Skin epidermis (tissue), 12 donors: ENCODE data around the gene ATAD3A.

ENCODE experiments used
- H3K27ac ChIP-seq, 21 experiments: fragments of 200-600 bp; sonication (generic) in 11 of 21; one replicate each; pipeline ENCODE4 v1.5.0; 2020; ENCODE audit warnings: mild to moderate bottlenecking in 3 of 21, inconsistent platforms in 2 of 21, moderate library complexity in 2 of 21
- H3K4me3 ChIP-seq, 7 experiments: fragments of 200-600 bp; sonication (generic) in 2 of 7; one replicate each; pipeline ENCODE4 v1.5.0; 2020; ENCODE audit warnings: inconsistent platforms in 2 of 7, mild to moderate bottlenecking in 2 of 7, moderate library complexity in 1 of 7

ATAD3A gene

DNA sequence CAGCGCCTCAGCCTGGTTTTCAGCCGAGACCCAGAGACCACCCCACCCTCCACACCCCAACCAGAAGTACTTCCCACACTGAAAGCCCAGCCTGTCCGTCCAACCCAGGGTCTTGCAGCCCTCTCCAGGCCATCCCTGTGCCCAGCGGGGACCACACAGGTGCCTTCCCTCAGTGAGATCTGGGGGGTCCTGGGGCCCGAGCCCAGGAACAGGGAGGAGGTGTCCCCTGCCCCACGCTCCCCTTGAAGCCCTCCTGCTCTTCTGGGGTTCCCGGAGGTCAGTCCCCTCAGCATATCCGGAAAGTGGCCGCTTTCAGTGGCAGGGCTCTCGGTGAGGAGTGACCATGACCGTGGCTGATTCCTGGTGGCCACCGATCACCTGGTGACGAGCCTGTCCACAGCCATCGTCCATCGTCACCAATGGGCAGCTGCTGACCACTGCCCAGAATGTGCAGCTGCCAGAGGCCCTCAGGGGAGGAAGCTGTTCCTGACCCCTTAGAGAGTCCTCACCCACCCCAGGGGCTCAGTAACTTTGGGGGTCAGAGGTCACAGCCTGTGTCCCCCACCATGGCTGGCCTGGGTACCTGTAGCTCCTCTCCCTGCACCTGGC lies 25.1 kb downstream of the ATAD3A start:
- Histone ChIP-seq H3K4me3 (no peak overlapping the region), H3K27ac (no peak overlapping the region)

DNA sequence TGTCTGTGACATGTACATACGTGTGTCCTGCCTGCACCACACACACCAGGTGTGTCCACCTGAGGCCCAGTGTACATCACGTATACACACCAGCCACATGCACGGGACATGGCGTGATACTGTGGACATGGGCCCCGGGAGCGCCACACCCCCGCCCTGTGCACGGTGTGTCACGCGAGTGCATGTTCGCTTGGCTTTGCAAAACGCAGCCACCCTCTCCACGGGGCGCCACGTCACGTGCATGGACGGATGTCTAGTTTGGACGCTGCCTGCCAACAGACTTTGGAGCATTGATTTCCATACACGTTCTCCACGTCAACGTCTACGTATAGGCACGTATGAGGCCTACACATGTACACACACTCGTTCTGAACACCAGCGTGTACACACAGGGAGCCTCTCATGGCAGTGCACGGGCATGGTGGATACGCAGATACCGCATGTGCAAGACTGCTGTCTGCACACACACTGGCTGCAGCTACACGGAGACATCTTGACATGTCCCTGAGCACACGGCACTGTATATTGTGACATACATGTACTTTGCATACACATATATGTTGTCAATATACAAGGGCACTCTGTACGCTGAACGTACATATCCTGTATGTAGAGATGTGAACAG lies 25.8 kb downstream of the ATAD3A start:
- Histone ChIP-seq H3K27ac (no peak overlapping the region), H3K4me3 (no peak overlapping the region)

DNA sequence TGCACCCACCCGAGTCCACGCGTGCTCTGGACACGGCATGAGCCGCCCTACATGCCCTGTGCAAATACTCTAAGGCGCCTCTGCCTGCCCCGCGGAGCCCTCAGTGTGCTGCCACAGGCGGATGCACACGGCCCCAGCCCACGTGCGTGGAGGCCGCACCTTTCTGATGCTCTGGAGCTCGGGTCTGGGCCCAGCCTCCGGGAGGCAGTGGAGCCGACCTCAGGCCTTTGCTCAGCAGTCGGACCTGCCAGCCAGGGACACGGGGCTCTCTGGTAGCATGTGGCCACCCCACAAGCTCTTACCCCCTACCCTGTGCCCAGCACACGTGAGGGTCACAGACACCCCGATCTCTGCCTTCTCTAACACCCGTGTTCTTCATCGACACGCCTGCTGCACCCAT lies 26.4 kb downstream of the ATAD3A start:
- Histone ChIP-seq H3K27ac (no peak overlapping the region), H3K4me3 (no peak overlapping the region)

DNA sequence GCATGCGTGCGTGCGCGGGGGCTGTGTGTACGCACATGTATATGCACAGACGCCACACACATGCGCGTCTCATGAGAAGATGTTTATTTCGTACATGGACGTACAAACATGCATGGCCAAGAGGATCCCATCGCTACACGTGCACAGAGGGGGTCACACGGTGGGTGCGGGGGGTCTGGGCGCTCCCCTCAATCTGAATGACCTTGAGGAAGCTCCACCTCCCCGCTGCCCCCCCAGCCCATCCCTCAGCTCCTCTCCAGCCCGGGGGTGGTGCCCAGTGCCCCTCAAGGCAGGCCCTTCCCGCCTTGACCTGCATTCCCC lies 27.0 kb downstream of the ATAD3A start:
- peak overlapping the region in 2 of 21 experiments; percentile 71 to 80 for H3K27ac ChIP-seq
- peak overlapping the region in 2 of 7 experiments; percentile 40 to 52 for H3K4me3 ChIP-seq

DNA sequence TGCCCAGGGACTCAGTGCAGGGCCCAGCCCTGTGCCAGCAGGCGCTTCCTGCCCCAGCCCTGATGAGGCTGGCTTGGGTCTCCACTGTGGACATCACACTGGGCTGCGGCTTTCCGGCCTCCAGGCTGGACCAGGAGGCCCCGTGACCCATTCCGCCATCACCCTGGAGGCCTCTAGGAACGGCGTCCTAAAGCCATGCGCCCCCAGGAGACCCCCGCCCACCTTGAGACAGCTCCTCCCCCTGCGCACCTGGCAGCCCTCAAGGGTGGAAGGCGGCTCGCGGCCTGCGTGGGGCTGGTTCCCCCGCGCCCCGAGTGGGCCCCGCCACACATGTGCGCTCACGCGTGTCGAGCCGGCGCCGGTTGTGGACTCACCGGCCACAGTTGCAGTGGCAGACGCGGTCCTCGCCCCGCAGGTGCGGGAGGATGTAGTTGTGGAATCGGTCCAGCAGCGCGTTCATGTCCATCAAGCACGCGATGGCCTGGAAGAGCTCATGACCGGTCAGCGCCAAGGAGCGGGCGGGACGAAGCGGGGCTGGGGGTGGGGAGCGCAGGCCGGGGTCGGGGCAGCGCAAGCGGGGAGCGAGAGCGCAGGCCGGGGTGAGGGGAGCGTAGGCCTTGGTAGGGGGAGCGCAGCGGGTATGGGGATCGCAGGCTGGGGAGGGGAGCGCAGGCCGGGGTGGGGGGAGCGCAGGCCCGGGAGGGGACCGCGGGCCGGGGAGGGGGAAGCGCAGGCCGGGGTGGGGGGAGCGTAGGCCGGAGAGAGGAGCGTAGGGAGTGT lies 27.5 kb downstream of the ATAD3A start:
- H3K27ac ChIP-seq, result peak overlapping the region in 11 of 21 experiments; percentile 10 to 80 (median 71)
- peak overlapping the region; percentile 29 to 52 (median 40) for H3K4me3 ChIP-seq

DNA sequence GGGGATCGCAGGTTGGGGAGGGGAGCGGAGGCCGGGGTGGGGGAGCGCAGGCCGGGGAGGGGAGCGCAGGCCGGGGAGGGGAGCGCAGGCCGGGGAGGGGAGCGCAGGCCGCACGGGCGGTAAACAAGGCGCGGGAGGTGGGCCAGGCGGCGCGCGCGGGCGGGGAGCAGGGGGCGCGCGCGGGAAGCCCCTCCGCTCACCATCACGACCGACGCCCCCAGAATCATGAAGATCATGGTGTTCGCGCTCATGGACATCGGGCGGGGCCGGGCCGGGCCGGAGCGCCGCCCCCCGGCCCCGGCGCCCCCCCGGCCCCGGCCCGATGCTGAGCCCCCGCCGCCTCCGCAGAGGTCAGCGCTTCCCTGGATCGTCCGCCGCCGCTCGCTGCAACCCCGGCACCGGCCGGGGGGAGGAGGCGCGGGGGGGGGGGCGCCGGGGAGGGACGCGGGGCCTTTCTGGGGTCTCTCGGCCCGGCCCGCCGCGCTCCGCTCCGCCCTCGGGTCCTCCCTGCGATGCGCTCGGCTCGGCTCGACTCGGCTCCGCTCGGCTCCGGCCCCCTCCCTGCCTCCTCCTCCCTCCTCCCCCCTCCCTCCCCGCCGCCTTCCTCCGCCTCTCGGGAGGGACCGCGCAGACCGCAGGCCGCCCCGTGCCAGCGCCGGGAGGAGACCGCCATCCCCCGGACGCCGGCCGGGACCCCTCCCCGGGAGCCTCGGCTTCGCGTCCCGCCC lies 28.3 kb downstream of the ATAD3A start, which contains the start of gene TMEM240:
Gene TMEM240 (minus strand): TSS at position 535 of the 728 bp plus-strand sequence. CDS start 278 bp downstream, at position 257.
- H3K4me3 ChIP-seq, result peak within 1 kb of the TSS; percentile 29 to 52 (median 40)
- peak within 1 kb of the TSS in 16 of 21 experiments; percentile 29 to 80 (median 68) for H3K27ac ChIP-seq

DNA sequence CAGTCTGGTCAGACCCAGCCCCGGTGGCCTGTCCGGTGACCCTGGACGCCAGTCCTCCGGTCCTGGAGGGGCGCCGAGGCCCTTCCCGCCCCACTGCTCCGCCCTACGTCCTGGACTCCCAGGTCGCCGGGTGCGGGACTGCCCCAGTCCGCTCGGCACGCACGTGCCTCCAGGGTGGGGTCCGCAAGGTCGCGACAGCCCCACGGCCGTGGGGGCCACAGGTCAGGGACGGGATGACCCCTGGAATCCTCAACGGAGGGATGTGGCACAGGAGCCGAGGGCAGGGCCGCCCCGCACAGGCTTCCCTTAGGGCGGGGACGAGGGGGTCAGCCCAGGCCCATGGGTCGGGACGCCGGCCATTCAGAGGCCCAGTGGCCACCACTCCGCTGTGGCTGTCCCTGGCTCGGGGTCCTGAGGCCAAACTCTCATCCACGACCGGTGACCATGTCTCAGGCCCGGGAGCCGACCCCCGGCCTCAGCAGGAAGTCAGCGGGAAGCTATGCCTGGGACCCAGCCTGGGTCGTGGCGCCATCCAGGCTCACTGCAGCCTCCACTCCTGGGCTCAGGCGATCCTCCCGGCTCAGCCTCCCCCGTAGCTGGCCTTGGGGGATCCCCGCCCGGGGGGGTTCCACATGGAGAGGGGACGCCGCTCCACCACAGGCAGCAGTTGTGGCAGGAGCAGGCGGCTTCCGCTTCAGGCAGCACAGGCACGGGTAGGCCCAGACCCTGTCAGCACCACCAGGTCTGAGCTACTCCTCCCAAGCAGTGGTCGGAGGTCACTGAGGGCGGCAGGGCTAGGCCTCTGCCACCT lies 29.1 kb downstream of the ATAD3A start:
- Histone ChIP-seq H3K4me3 (peak overlapping the region; percentile 29 to 52 (median 40)), H3K27ac (peak overlapping the region in 16 of 21 experiments; percentile 29 to 80 (median 68))

DNA sequence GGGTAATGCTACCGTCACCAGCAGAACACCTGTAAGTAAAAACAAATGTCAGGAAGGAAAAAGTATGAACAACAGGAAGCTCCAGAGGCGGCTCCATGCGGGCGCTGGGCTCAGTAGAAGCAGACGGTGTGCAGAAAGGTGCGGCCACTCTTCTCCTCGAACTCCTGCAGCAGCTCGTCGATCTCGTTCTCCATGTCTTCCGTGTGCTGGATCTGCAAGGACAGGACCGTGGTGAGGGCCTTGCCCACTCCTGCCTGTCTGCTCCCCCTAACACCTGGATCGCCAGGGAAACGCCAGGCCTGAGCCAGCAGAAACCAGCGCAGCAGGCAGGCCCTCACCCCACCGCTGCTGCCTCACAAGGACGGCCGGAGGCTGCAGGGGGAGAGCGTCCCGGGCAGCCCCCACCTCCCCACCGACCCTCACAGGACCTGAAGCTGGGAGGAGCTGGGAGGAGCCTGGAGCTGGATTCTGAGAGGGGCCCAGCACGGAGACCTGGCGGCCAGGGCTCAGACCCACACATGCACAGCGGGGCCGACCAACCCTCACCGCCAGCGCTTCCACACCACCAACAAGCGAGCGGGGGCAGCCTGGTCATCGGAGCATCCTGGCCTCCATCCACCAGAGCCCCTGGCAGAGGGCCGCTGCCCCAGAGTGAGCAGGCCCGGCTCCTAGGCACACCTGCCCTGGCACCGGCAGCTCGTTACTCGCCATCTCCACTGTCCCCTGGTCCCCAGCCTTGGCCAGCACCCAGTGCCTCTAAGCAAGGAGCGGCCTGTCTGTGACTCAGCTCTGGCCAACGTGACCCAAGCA lies 30.2 kb downstream of the ATAD3A start:
- H3K4me3 ChIP-seq, result no peak overlapping the region
- no peak overlapping the region for H3K27ac ChIP-seq

DNA sequence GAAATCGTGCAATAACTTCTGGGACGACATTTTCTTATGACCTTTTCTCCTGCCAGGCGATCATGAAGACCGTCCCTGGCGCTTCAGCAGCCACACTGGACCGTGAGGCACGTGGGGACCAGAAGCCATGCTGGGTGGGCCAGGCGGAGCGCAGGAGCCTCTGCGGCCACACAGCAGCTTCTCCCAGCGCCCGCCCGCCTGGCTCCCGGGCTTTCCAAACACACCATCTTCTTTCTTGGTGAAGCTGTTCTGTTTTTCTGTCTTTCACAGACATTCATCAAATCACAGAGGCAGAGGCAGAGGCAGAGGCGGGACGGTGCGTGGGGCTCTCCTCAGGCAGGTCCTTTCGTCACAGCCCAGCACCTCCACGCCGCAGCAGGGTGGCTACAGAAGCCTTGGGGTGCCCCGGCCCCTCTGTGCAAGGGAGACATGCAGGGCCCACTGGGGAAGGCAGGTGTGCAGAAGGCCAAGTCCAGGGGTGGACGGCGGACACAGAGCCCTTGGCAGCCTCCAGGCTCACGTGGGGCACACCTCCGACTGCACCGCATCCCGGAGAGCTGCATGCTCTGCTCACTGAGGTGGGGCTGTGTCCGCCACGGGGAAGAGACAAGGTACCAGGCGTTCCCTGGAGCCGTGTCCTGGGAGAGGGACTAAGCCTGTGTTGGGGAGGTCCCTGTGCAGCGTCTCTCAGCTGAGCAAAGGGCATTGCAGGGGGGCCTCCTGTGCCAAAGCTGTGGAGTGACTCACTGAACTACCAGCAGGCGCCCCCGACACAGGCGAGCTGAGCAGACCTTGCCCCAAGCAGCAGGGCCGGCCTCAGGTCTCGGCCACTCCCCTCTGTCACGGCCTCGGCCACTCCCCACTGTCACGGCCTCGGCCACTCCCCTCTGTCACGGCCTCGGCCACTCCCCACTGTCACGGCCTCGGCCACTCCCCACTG lies 31.1 kb downstream of the ATAD3A start:
- H3K4me3 ChIP-seq, result no peak overlapping the region

DNA sequence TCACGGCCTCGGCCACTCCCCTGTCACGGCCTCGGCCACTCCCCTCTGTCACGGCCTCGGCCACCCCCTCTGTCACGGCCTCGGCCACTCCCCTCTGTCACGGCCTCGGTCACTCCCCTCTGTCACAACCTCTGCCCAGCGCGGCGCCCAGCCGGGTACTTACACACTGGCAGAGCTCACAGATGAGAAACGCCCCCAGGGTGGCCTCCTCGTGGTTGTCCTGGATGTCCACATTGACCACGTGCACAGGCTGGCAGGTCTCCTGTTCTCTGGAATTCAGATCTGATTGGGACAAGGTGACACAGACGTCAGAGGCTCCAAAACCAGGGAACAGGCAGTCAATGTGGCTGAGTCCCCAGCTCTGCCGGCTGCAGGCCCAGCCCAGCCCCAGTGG lies 31.7 kb downstream of the ATAD3A start:
- Histone ChIP-seq H3K27ac (peak overlapping the region in 1 of 21 experiments; percentile 36), H3K4me3 (no peak overlapping the region)

More for the DNA sequence above, 31.1 kb downstream of the ATAD3A start:
- H3K27ac ChIP-seq, result peak overlapping the region in 1 of 21 experiments; percentile 36

DNA sequence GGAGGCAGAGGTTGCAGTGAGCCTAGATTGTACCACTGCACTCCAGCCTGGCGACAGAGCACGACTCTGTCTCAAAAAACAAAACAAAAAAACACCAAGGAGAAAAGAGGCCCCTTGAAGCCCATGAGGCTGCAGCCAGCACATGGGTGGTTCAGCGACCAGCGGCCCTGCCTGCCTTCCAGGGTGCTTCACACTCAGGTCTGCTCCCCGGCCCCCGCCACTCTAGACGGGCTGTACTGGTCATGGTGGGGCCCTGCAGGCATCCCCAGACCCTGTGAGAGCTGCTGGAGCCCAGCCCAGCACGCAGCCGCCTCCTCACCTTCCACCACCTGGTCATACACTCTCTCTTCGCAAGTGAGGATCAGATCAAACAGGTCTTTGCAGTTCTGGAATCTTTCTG lies 32.6 kb downstream of the ATAD3A start:
- no peak overlapping the region for H3K27ac ChIP-seq

DNA sequence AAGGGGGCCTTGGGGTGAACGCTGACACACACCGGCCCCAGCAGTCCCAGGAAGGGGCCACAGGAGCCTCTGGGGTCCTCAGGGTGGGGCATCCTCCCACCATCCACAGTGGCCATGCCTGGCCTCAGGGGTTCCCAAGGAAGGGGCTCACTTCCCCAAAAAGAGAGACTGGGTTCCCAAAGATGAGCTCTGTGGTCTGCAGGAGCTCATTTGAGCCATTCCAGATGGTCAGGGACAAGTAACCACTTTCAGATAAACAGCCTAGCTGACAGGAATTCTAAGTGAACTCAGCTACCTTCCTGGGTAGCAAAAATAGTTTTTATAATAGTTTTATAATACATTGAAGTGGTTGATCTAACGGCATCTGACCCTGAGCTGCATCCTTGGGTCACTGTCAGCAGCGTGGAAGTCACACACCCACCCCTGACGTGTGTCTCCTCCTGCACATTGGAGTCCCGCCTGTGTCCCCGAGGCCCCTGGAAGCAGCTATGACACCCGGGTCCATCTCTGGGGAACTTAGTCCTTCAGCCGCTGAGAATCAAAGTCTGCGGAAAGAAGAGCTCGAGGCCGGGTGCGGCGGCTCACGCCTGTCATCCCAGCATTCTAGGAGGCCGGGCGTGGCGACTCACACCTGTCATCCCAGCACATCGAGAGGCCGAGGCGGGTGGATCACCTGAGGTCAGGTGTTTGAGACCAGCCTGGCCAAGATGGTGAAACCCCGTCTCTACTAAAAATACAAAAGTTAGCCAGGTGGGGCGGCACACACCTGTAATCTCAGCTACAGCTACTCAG lies 34.2 kb downstream of the ATAD3A start:
- no peak overlapping the region for H3K27ac ChIP-seq

More for the DNA sequence above, 32.6 kb downstream of the ATAD3A start:
- no peak overlapping the region for H3K4me3 ChIP-seq

DNA sequence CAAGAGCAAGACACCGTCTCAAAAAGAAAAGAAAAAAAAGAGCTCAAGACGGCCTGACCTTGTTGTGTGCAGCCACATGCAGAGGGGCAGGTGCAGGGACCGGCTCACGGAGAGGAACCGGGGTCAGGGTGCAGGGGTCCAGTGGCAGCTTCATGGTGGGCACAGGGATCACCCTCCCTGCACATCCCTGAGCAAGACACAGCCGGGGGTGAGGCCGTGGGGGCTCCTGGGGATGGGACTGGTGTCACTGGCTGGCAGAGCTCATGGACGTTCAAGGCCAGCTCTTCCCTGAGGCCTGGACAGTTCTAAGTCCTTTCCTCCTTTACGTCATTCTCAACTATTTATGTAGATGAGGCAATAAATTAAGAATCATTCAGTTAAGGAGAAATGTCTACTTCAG lies 35.0 kb downstream of the ATAD3A start:
- H3K27ac ChIP-seq, result peak overlapping the region in 1 of 21 experiments; percentile 38
- no peak overlapping the region for H3K4me3 ChIP-seq

More for the DNA sequence above, 34.2 kb downstream of the ATAD3A start:
- H3K4me3 ChIP-seq, result no peak overlapping the region

DNA sequence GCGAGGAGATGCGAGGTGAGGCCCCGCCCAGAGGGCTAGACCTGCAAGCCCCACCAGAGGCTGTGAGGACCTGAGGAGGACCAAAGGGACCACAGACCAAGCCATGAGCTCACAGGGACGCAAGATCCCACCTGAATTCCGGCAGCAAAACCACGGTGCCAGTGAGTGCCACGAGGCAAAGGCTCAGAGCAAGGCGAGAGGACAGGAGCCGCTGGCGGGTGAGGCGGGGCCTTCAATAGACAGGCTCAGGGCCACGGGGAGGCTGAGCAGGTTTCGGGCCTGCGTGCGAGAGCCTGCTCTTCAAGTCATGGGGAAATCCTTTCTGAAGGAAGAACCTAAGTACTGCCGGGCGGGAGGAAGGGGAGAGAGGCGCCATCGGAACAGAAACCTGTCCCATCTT lies 35.5 kb downstream of the ATAD3A start:
- H3K27ac ChIP-seq, result peak overlapping the region in 4 of 21 experiments; percentile 4 to 38 (median 27)
- H3K4me3 ChIP-seq, result no peak overlapping the region

DNA sequence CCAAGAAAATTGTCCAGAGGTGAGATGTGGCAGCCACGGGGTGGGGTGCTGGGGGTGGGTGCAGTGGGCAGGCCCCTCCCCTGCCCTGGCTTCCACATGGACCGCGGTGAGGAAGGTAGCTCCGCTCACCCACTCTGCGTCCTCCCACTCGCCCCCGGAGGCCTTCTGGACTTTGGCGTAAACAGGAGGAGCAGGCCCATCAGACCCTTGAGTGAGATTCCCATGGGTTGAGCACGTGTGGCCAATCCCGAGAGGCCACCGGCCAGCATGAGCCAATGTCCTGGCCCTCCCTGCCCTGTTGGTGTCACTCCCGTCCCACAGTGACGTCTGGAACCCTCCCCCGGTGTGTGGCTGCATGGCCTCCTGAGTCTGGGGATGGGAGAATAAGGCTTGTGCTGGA lies 36.6 kb downstream of the ATAD3A start:
- no peak overlapping the region for H3K27ac ChIP-seq

DNA sequence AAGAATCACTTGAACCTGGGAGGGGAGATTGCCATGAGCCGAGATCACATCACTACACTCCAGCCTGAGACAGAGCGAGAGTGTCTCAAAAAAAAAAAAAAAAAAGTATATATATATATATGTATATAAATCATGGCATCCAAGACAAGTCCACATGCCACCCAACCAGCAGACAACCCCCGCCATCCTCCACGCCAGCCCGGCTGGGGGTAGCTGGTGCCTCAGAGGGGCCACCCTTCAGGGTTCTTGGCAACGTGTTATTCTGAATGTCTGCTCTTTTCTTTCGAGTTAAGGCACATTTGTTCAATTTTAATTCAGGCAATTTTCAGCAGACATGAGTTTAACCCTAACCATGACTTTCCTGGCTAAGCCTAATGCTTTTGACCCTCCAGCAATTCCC lies 38.1 kb downstream of the ATAD3A start:
- H3K4me3 ChIP-seq, result no peak overlapping the region
- H3K27ac ChIP-seq, result peak overlapping the region in 9 of 21 experiments; percentile 0 to 66 (median 41)

More for the DNA sequence above, 36.6 kb downstream of the ATAD3A start:
- no peak overlapping the region for H3K4me3 ChIP-seq
